ENCODE data around the gene RCBTB1. TPM values are rescaled to one million over a fixed set of nuclear protein-coding genes. Genes with fewer than 3 reads are reported as not detected.

RCBTB1 gene
- total and polyA plus RNA-seq, 10 of the 15 experiments (the other 5 are each of a cell fraction or from before 2014, with no cell fraction given) = 5.1 to 13.5 (median 11.2) TPM

- TF ChIP-seq NFYA (IDR thresholded peaks at IDR 0.05; ENCODE audit: borderline replicate concordance, low read depth, low read length) (no peak), KLF5 (IDR thresholded peaks at IDR 0.05; ENCODE audit: partially characterized antibody) (no peak), IKZF1 (conservative IDR thresholded peaks at IDR 0.05) (no peak), E2F8 (IDR thresholded peaks at IDR 0.05; ENCODE audit: low read depth, partially characterized antibody) (no peak), ZBTB4 (CRISPR knock-in tag; IDR thresholded peaks at IDR 0.05) (no peak), SMARCA5 (IDR thresholded peaks at IDR 0.05) (no peak), ZZZ3 (IDR thresholded peaks at IDR 0.05; ENCODE audit: control insufficient read depth, insufficient read length, low read depth) (no peak)
- Histone ChIP-seq H2AFZ (ENCODE audit: control insufficient read depth, low read depth, low read length) (no peak overlapping the region), H3K9ac (ENCODE audit: control insufficient read depth, insufficient read depth, low read length) (no peak overlapping the region), H3K27me3 (replicated peaks in 1 of 2; ENCODE audit: control insufficient read depth in 2 of 2, insufficient read depth in 2 of 2, low read length in 1 of 2) (no peaks in the 10 kb centered on the region), H3K9me3 (replicated peaks; ENCODE audit: control insufficient read depth, insufficient read depth, low read length) (no peaks in the 10 kb centered on the region; the same call in 2 of the 3 replicates), H3K4me2 (ENCODE audit: control insufficient read depth, insufficient read depth) (no peak overlapping the region), H3K79me2 (ENCODE audit: control insufficient read depth, insufficient read depth, low read length) (no peaks in the 10 kb centered on the region), H3K27ac (ENCODE audit: control insufficient read depth, insufficient read depth) (no peak overlapping the region), H3K36me3 (ENCODE audit: control insufficient read depth in 2 of 2, insufficient read depth in 2 of 2, low read length in 1 of 2) (peaks cover 4 to 25% of the 10 kb centered on the region in 2 experiments), H3K4me3 (no peak overlapping the region), H4K20me1 (ENCODE audit: control insufficient read depth, insufficient read depth) (no peaks in the 10 kb centered on the region), H3K4me1 (ENCODE audit: control insufficient read depth, insufficient read depth, low read length) (no peaks in the 10 kb centered on the region)
- intact Hi-C loops (cut with micrococcal nuclease; ENCODE audit: unreplicated experiment) = no loop called here
- 98% methylated on average over 2 of the region's 2 CpGs for WGBS (ENCODE audit: insufficient coverage, insufficient replicate concordance, low lambda C conversion rate, missing lambda C conversion rate)
- in situ Hi-C loops (cut with MboI) = no loop called here
- no TSS peak for BruUV-seq (replicated peaks)
- CTCF ChIA-PET = no interaction called here
- ATAC-seq (no peak), DNase-seq (ENCODE audit: low read depth, low spot score) (no peak), FAIRE-seq (no peak)
- POLR2A ChIA-PET = no interaction called here
- RAD21 ChIA-PET (ENCODE audit: unreplicated experiment) = no interaction called here
- SMC1A ChIA-PET (ENCODE audit: uncharacterized antibody, unreplicated experiment) = interaction anchor here (1.1 kb wide), 1 partner anchor 58 kb away, joined by 3 read pairs; no protein-coding TSS in a partner anchor
These were observed 72.8 kb downstream of the RCBTB1 start for GRCh38 chr13:49512578-49512977.

Data from GM12878 (cell line).